ENCODE results near the gene PPP1R16B.

The PPP1R16B gene

DNA sequence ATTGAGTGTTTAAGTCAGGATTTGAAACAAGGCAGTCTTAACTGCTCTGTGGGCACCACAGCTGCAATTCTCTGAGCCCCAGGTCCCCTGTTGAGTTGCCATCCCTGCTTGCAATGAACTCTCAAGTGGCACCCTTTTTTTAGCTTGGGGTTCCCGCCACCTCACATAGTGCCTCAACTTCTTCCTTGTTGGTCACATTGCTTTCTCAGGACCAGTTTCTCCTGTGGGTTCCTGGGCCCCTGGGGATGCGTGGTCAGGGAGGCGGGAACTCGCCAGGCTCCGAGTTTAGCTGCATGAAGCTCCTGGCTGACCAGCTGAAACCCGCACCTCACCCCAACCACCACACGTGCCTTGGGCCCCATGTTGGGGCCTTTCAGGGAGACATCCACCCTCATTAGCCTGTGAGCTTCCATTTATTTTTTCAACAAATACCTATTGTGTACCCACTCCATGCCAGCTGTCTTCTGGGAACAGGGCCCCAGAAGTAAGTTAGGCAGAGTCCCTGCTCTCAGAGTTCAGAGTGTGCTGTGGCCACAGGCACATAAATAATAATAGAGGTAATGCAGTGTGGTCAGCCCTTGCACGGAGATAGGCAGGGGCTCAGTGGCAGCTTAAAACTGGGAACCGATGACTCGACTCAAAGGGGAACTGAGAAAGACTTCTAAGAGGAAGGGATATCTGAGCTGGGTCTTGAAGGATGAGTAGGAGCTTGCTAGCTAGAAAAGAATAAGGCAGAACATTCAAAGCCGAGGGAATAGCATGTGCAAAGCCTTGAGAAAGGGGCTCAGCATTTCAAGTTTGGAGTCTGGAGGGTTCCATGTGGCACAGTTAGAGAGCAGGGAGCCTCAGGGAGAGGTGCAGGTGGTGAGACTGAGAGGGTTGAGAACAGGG lies 86.8 kb downstream of the PPP1R16B start:
- POLR2A ChIA-PET = no interaction called here
- CTCF ChIA-PET = interaction anchor here (0.6 to 0.8 kb wide), 2 partner anchors 12 to 46 kb away, joined by 3 read pairs; no protein-coding TSS in a partner anchor
- TF ChIP-seq BHLHE40 (IDR thresholded peaks at IDR 0.05; ENCODE audit: borderline replicate concordance) (no peak), L3MBTL2 (conservative IDR thresholded peaks at IDR 0.05) (no peak)
- DNase-seq (ENCODE audit: extremely low spot score) = no peak

DNA sequence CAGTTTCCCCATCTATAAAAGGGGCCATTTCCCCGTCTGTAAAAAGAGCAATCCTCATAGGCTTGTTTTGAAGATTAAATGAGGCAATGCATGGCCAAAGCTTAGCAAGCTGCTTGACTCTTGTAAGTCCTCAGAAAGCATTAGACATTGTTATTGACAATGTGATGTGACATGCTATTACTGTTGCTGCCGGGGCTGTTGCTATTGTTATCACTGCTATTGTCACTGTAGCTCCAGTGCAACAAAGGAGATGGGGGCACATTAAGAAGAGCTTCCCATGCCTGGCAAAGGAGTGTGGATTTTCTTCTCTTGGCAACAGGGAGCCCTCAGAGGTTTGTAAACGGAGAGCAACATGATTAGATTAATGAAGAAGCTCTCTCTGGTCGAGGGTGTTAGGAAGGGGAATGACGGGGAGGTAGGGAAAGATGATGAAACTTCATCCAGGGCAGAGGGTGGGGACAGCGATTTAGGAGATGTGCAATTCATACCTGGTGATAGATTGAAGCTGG lies 87.6 kb downstream of the PPP1R16B start:
- CTCF ChIA-PET = interaction anchor here (0.8 kb wide), 1 partner anchor 13 kb away, joined by 3 read pairs; no protein-coding TSS in a partner anchor
- POLR2A ChIA-PET = no interaction called here
- no peak for DNase-seq (ENCODE audit: extremely low spot score)
- no peak for TF ChIP-seq FOXM1 (IDR thresholded peaks at IDR 0.05; ENCODE audit: borderline replicate concordance)
- no peak for TF ChIP-seq SUZ12 (IDR thresholded peaks at IDR 0.05)
- TF ChIP-seq, protein P1, sequence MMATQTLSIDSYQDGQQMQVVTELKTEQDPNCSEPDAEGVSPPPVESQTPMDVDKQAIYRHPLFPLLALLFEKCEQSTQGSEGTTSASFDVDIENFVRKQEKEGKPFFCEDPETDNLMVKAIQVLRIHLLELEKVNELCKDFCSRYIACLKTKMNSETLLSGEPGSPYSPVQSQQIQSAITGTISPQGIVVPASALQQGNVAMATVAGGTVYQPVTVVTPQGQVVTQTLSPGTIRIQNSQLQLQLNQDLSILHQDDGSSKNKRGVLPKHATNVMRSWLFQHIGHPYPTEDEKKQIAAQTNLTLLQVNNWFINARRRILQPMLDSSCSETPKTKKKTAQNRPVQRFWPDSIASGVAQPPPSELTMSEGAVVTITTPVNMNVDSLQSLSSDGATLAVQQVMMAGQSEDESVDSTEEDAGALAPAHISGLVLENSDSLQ (IDR thresholded peaks at IDR 0.05) = no peak
- TF ChIP-seq ZNF384 (IDR thresholded peaks at IDR 0.05) = no peak
- no peak for TF ChIP-seq SP1 (IDR thresholded peaks at IDR 0.05)
- TF ChIP-seq LEF1 (IDR thresholded peaks at IDR 0.05; ENCODE audit: borderline replicate concordance) = no peak
- no peak for TF ChIP-seq ARNT (IDR thresholded peaks at IDR 0.05)

DNA sequence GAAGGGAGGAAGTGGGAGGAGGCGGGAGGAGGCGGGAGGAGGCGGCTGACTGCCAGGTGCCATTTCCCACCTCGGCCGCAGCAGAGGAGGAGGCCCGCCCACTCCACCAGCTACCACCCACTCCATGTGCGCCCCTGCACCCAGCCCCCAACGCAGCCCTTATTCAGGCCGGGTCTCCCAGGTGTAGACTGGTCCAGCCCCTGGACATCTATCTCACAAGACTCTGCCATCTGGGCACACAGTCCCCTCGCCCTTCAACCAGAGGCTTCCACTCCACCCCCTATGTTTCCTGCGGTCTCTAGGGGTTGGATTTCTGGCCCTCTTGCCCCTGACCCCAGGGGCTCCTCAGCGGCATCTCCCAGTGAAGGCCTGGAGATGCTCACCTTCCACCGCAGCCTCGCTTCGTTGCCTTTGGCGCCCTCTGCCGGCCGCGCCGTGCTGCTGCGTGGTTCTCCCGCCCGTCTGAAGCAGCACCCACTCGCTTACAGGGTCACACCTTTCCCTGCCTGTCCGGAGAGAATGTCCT lies 88.1 kb downstream of the PPP1R16B start:
- ChIA-PET CTCF (interaction anchor here (0.6 kb wide), 1 partner anchor 68 kb away, joined by 3 read pairs; no protein-coding TSS in a partner anchor), POLR2A (no interaction called here)
- DNase-seq (ENCODE audit: extremely low spot score) = peak; percentile 87
- TF ChIP-seq ARNT (IDR thresholded peaks at IDR 0.05) (no peak), ELF4 (IDR thresholded peaks at IDR 0.05) (no peak), CTBP1 (IDR thresholded peaks at IDR 0.05; ENCODE audit: borderline replicate concordance) (no peak), SP1 (IDR thresholded peaks at IDR 0.05) (no peak), L3MBTL2 (conservative IDR thresholded peaks at IDR 0.05) (no peak), FOXA1 (IDR thresholded peaks at IDR 0.05) (no peak), TARDBP (IDR thresholded peaks at IDR 0.05) (no peak)

DNA sequence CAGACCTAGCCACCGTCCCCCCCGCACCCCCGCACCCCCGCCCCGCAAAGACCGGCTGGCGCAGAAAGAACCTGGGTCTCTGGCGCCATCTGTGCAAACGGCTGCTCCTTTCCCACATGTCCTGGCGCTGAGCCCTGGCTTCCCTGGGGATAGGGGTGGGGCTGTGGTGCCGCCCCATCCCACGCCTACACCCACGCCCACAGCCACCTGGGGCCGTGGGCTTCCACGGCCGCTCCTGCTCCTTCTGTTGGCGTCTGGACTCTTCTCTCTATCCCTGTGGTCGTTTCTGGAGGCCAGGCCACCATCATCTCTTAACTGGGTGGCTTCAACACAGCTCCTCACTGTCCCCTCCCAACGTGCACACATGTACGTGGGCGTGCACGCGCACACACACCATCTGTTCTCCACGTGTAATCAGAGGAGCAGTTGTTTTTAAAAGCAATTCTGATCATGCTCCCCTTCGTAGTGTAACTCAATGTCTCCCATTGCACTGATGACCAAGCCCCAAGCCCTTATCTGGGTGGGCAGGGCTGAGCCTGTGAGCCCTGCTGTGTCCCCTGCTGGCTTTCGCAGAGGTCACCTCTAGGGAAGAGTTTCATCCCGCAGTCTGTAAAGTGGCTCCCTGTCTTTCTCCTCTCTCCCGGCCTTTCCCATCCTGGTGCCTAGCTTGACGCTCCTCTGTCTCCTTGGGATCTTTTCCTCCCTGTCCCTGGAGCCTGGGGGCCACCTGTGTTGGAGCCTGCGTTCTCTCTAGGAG lies 88.8 kb downstream of the PPP1R16B start:
- ChIA-PET POLR2A (no interaction called here), CTCF (interaction anchor here (0.6 to 0.7 kb wide), 2 partner anchors 31 to 68 kb away, joined by 3 to 4 read pairs; no protein-coding TSS in a partner anchor)
- no peak for TF ChIP-seq FOXK2 (IDR thresholded peaks at IDR 0.05)
- no peak for TF ChIP-seq SUZ12 (IDR thresholded peaks at IDR 0.05)
- TF ChIP-seq TARDBP (IDR thresholded peaks at IDR 0.05) = no peak
- TF ChIP-seq, protein P1 (IDR thresholded peaks at IDR 0.05) = no peak
- TF ChIP-seq ZNF384 (IDR thresholded peaks at IDR 0.05) = no peak
- no peak for DNase-seq (ENCODE audit: extremely low spot score)

DNA sequence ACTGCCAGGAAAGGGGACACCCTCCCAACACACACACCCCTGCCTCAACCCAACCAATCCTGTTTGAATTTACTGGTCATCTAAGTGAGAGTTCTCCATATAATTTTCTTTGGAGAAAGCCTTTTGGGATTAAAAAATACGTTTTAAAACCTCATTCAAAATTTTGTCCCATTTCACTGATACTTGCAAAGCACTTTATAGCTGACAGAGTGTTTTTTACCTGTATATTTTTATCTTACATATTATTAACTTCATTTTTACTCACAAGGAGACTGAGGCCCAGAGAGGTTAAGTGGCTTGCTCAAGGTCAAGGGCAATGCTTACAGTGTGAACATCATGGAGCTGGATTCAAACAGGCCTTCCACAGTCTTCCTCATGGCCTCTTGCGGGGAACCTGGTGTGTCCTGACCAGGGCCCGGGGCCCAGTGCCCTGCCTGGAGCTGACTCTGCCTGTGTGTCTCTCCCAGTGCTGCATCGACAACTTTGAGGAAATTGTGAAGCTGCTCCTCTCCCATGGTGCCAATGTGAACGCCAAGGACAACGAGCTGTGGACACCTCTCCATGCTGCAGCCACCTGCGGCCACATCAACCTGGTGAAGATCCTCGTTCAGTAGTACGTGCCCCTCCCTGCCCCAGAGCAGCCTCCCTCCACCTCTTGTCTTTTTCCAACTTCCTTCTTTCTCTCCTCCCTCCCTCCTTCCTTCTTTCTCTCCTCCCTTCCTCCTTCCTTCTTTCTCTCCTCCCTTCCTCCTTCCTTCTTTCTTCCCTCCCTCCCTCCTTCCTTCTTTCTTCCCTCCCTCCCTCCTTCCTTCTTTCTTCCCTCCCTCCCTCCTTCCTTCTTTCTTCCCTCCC lies 89.8 kb downstream of the PPP1R16B start:
- POLR2A ChIA-PET = no interaction called here
- CTCF ChIA-PET = no interaction called here
- DNase-seq (ENCODE audit: extremely low spot score) = no peak
- TF ChIP-seq FOXK2 (IDR thresholded peaks at IDR 0.05) = no peak
- TF ChIP-seq, protein P1 (IDR thresholded peaks at IDR 0.05) = no peak
- TF ChIP-seq L3MBTL2 (conservative IDR thresholded peaks at IDR 0.05) = no peak
- no peak for TF ChIP-seq TARDBP (IDR thresholded peaks at IDR 0.05)
- no peak for TF ChIP-seq CTBP1 (IDR thresholded peaks at IDR 0.05; ENCODE audit: borderline replicate concordance)
- no peak for TF ChIP-seq BHLHE40 (IDR thresholded peaks at IDR 0.05; ENCODE audit: borderline replicate concordance)
- TF ChIP-seq SUZ12 (IDR thresholded peaks at IDR 0.05) = no peak
- TF ChIP-seq NFRKB (IDR thresholded peaks at IDR 0.05) = no peak
- no peak for TF ChIP-seq FOXA1 (IDR thresholded peaks at IDR 0.05)
- TF ChIP-seq FOXM1 (IDR thresholded peaks at IDR 0.05; ENCODE audit: borderline replicate concordance) = no peak
- TF ChIP-seq HDGF (IDR thresholded peaks at IDR 0.05; ENCODE audit: borderline replicate concordance) = no peak
- no peak for TF ChIP-seq SP1 (IDR thresholded peaks at IDR 0.05)
- TF ChIP-seq LEF1 (IDR thresholded peaks at IDR 0.05; ENCODE audit: borderline replicate concordance) = no peak
- TF ChIP-seq ZNF384 (IDR thresholded peaks at IDR 0.05) = no peak
- no peak for TF ChIP-seq ARNT (IDR thresholded peaks at IDR 0.05)
- no peak for TF ChIP-seq ELF4 (IDR thresholded peaks at IDR 0.05)
